ENCODE results near the gene KCNF1. TPM values are rescaled to one million over a fixed set of nuclear protein-coding genes. Genes with fewer than 3 reads are reported as not detected.

Gene KCNF1
- total and polyA plus RNA-seq, 3 experiments from 2014 or later: not detected

DNA sequence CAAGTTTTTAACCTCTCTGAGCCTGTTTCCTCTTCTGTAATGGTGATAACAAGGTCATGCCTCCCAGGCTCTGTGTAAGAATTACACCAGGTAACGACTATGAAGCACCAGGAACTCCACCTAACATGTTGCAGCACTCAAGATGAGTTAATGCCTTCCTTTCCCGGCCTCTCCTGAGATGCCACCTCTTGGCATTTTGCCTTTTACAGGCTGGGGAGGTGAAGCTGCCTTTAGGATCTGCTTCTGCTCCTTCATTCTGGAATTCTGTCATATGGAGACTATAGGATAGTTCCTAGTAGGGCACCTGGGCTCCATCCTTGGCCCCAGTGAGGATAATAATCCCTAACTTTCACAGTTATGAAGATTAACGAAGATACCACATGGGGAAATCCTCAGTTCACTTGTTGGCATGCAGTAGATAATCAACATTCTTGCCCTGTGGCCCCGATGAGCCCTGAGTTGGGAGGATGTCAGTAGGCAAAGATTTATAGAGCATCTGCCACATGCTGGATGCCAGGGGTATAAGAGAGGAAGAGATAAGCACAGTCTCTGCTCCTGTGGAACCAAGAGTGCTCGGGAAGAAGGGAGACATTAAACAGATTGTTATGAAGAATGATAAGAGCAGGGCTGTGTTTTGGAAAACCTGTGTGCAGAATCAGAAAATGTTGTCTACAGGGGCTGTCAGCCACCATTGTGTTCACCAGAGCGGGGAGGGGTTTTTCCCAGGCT is 43.9 kb upstream of the KCNF1 start:
- H3K36me3 Mint-ChIP-seq: peaks cover 0 to 8% (median 2%) of the 10 kb centered on the region in 3 donors
- Histone ChIP-seq H3K4me1 (ENCODE audit: insufficient read depth, low read length) (peaks cover 22% of the 10 kb centered on the region), H3K27ac (ENCODE audit: low read depth, low read length) (no peak overlapping the region), H3K9me3 (ENCODE audit: low read length) (no peaks in the 10 kb centered on the region), H3K4me3 (ENCODE audit: low read length) (no peak overlapping the region), H3K27me3 (ENCODE audit: insufficient read depth, low read length, poor library complexity, severe bottlenecking) (no peaks in the 10 kb centered on the region), H3K36me3 (ENCODE audit: insufficient read depth, low read length) (no peaks in the 10 kb centered on the region)
- ChIA-PET CTCF (no interaction called here), POLR2A (no interaction called here)
- peaks cover 4 to 9% (median 6%) of the 10 kb centered on the region in 5 donors for H3K9me3 Mint-ChIP-seq
- no peak for DNase-seq
- peaks cover 23 to 32% (median 31%) of the 10 kb centered on the region in 3 donors for H3K4me1 Mint-ChIP-seq
- H3K27me3 Mint-ChIP-seq: peaks cover 2 to 29% of the 10 kb centered on the region in 2 donors
- H3K27ac Mint-ChIP-seq: peak overlapping the region in 1 of 8 donors; percentile 52
- H3K4me3 Mint-ChIP-seq: no peak overlapping the region

- POLR2A ChIA-PET: no interaction called here
- H3K36me3 ChIP-seq (ENCODE audit: insufficient read depth, low read length): no peaks in the 10 kb centered on the region
- no peak for DNase-seq
- Mint-ChIP-seq H3K4me3 (no peak overlapping the region), H3K9me3 (peaks cover 4 to 10% (median 6%) of the 10 kb centered on the region in 5 donors), H3K36me3 (peaks cover 0 to 11% (median 2%) of the 10 kb centered on the region in 3 donors), H3K4me1 (peaks cover 18 to 24% (median 24%) of the 10 kb centered on the region in 3 donors), H3K27me3 (peaks cover 2 to 24% of the 10 kb centered on the region in 2 donors), H3K27ac (no peak overlapping the region)
- H3K4me3 ChIP-seq (ENCODE audit: low read length): no peak overlapping the region
- peaks cover 19% of the 10 kb centered on the region for H3K4me1 ChIP-seq (ENCODE audit: insufficient read depth, low read length)
- no peaks in the 10 kb centered on the region for H3K27me3 ChIP-seq (ENCODE audit: insufficient read depth, low read length, poor library complexity, severe bottlenecking)
- CTCF ChIA-PET: no interaction called here
- no peaks in the 10 kb centered on the region for H3K9me3 ChIP-seq (ENCODE audit: low read length)
- no peak overlapping the region for H3K27ac ChIP-seq (ENCODE audit: low read depth, low read length)
Observed at GRCh38 chr2:10868465-10869314, 43.0 kb upstream of the KCNF1 start.

DNA sequence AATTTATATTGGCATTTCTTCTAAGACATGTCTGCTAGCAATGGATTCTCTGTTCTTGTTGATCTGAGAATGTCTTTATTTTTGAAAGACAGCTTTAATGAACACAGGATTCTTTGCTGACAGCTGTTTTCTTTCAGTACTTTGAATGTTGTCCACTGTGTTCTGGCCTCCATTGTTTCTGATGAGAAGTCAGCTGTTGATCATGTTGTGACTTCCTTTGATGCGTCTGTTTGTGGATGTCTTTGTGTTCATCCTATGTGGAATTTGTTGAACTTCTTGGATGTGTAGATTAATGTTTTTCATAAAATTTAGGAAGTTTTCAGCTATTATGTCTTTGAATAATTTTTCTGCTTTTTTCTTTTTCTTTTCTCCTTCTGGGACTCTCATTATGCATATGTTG is 39.8 kb upstream of the KCNF1 start:
- ChIA-PET CTCF (no interaction called here), POLR2A (no interaction called here)
- Mint-ChIP-seq H3K4me3 (no peak overlapping the region), H3K27ac (no peak overlapping the region), H3K27me3 (peaks cover 7 to 22% of the 10 kb centered on the region in 2 donors), H3K9me3 (peaks cover 4 to 10% (median 6%) of the 10 kb centered on the region in 5 donors), H3K4me1 (no peaks in the 10 kb centered on the region), H3K36me3 (peaks cover 0 to 11% (median 2%) of the 10 kb centered on the region in 3 donors)
- H3K27me3 ChIP-seq (ENCODE audit: insufficient read depth, low read length, poor library complexity, severe bottlenecking): no peaks in the 10 kb centered on the region
- no peak overlapping the region for H3K4me3 ChIP-seq (ENCODE audit: low read length)
- no peak for DNase-seq
- no peak overlapping the region for H3K27ac ChIP-seq (ENCODE audit: low read depth, low read length)
- H3K9me3 ChIP-seq (ENCODE audit: low read length): no peaks in the 10 kb centered on the region
- H3K36me3 ChIP-seq (ENCODE audit: insufficient read depth, low read length): no peaks in the 10 kb centered on the region
- H3K4me1 ChIP-seq (ENCODE audit: insufficient read depth, low read length): no peaks in the 10 kb centered on the region

DNA sequence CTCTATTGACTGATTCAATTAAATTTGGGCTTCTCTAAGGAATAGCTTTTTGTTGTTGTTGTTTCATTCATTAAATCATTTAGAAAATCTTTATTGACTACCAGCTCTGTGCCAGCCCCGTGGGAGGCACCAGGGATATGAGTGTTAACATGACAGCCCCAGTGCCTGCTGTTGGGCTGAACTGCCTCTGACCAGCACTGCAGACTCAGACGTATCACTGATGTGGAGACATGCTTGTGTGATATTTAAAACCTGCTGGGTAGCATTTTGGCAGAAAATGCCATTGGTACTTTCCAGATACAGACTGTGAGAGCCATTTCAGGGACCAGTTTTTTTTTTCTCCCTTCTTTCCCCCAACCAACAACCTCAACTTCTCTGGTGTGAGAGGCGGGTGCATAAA is 38.6 kb upstream of the KCNF1 start:
- Mint-ChIP-seq H3K4me1 (peaks cover 0 to 2% (median 0%) of the 10 kb centered on the region in 3 donors), H3K27ac (no peak overlapping the region), H3K27me3 (peaks cover 7 to 24% of the 10 kb centered on the region in 2 donors), H3K9me3 (peaks cover 4 to 10% (median 6%) of the 10 kb centered on the region in 5 donors), H3K36me3 (peaks cover 0 to 11% (median 2%) of the 10 kb centered on the region in 3 donors), H3K4me3 (no peak overlapping the region)
- Histone ChIP-seq H3K27ac (ENCODE audit: low read depth, low read length) (no peak overlapping the region), H3K36me3 (ENCODE audit: insufficient read depth, low read length) (no peaks in the 10 kb centered on the region), H3K4me3 (ENCODE audit: low read length) (no peak overlapping the region), H3K9me3 (ENCODE audit: low read length) (no peaks in the 10 kb centered on the region), H3K27me3 (ENCODE audit: insufficient read depth, low read length, poor library complexity, severe bottlenecking) (no peaks in the 10 kb centered on the region), H3K4me1 (ENCODE audit: insufficient read depth, low read length) (no peaks in the 10 kb centered on the region)
- POLR2A ChIA-PET: no interaction called here
- CTCF ChIA-PET: no interaction called here
- DNase-seq: no peak

- peaks cover 0 to 11% (median 2%) of the 10 kb centered on the region in 3 donors for H3K36me3 Mint-ChIP-seq
- no peak overlapping the region for H3K4me3 Mint-ChIP-seq
- H3K4me1 Mint-ChIP-seq: peaks cover 0 to 2% (median 0%) of the 10 kb centered on the region in 3 donors
- Histone ChIP-seq H3K4me1 (ENCODE audit: insufficient read depth, low read length) (no peaks in the 10 kb centered on the region), H3K27ac (ENCODE audit: low read depth, low read length) (no peak overlapping the region), H3K27me3 (ENCODE audit: insufficient read depth, low read length, poor library complexity, severe bottlenecking) (no peaks in the 10 kb centered on the region), H3K9me3 (ENCODE audit: low read length) (no peaks in the 10 kb centered on the region), H3K36me3 (ENCODE audit: insufficient read depth, low read length) (no peaks in the 10 kb centered on the region), H3K4me3 (ENCODE audit: low read length) (no peak overlapping the region)
- H3K27me3 Mint-ChIP-seq: peaks cover 8 to 26% of the 10 kb centered on the region in 2 donors
- peaks cover 4 to 10% (median 6%) of the 10 kb centered on the region in 5 donors for H3K9me3 Mint-ChIP-seq
- no peak for DNase-seq
- peak overlapping the region in 1 of 8 donors; percentile 42 for H3K27ac Mint-ChIP-seq
- CTCF ChIA-PET: interaction anchor here (0.9 to 1.6 kb wide), 2 partner anchors 8 to 41 kb away, joined by 3 to 4 read pairs; no protein-coding TSS in a partner anchor
- POLR2A ChIA-PET: no interaction called here
Observed at GRCh38 chr2:10873790-10874437, 37.8 kb upstream of the KCNF1 start.

GRCh38 chr2:10875126-10875525 is 36.6 kb upstream of the KCNF1 start:
- Mint-ChIP-seq H3K4me1 (peaks cover 0 to 9% (median 2%) of the 10 kb centered on the region in 3 donors), H3K27me3 (peaks cover 8 to 26% of the 10 kb centered on the region in 2 donors), H3K36me3 (peaks cover 0 to 11% (median 2%) of the 10 kb centered on the region in 3 donors), H3K9me3 (peaks cover 4 to 10% (median 6%) of the 10 kb centered on the region in 5 donors), H3K27ac (no peak overlapping the region), H3K4me3 (no peak overlapping the region)
- Histone ChIP-seq H3K27ac (ENCODE audit: low read depth, low read length) (no peak overlapping the region), H3K36me3 (ENCODE audit: insufficient read depth, low read length) (no peaks in the 10 kb centered on the region), H3K4me3 (ENCODE audit: low read length) (no peak overlapping the region), H3K4me1 (ENCODE audit: insufficient read depth, low read length) (no peaks in the 10 kb centered on the region), H3K9me3 (ENCODE audit: low read length) (no peaks in the 10 kb centered on the region), H3K27me3 (ENCODE audit: insufficient read depth, low read length, poor library complexity, severe bottlenecking) (no peaks in the 10 kb centered on the region)
- POLR2A ChIA-PET: no interaction called here
- CTCF ChIA-PET: interaction anchor here (1.5 to 1.6 kb wide), 2 partner anchors 10 to 39 kb away, joined by 4 read pairs; no protein-coding TSS in a partner anchor
- DNase-seq: no peak

GRCh38 chr2:10876394-10876793 is 35.3 kb upstream of the KCNF1 start:
- H3K4me1 Mint-ChIP-seq: peaks cover 0 to 15% (median 2%) of the 10 kb centered on the region in 3 donors
- Histone ChIP-seq H3K36me3 (ENCODE audit: insufficient read depth, low read length) (no peaks in the 10 kb centered on the region), H3K9me3 (ENCODE audit: low read length) (no peaks in the 10 kb centered on the region), H3K4me3 (ENCODE audit: low read length) (no peak overlapping the region), H3K4me1 (ENCODE audit: insufficient read depth, low read length) (no peaks in the 10 kb centered on the region), H3K27me3 (ENCODE audit: insufficient read depth, low read length, poor library complexity, severe bottlenecking) (no peaks in the 10 kb centered on the region), H3K27ac (ENCODE audit: low read depth, low read length) (no peak overlapping the region)
- H3K27me3 Mint-ChIP-seq: peaks cover 8 to 26% of the 10 kb centered on the region in 2 donors
- ChIA-PET CTCF (interaction anchor here (1.5 kb wide), 1 partner anchor 41 kb away, joined by 4 read pairs; no protein-coding TSS in a partner anchor), POLR2A (no interaction called here)
- H3K9me3 Mint-ChIP-seq: peaks cover 4 to 10% (median 6%) of the 10 kb centered on the region in 5 donors
- no peak for DNase-seq
- H3K4me3 Mint-ChIP-seq: no peak overlapping the region
- peaks cover 0 to 11% (median 2%) of the 10 kb centered on the region in 3 donors for H3K36me3 Mint-ChIP-seq
- H3K27ac Mint-ChIP-seq: no peak overlapping the region
